PC-9 (cell line): Measurements from ENCODE around the gene MBD5. TPM values are rescaled to one million over a fixed set of nuclear protein-coding genes. Genes with fewer than 3 reads are reported as not detected.

Source experiments
- BruUV-seq: library from RNA; stranded (reverse); fragments of 400-500 nt; replicated peaks from 2 replicates; lab custom pipeline; 2021; lab: Mats Ljungman, UMichigan
- CTCF ChIA-PET: fragments of 300-600 bp; sonication (Branson Sonifier 250); formaldehyde crosslinking; loops from one replicate; lab custom pipeline; 2022; ENCODE audit warnings: antibody characterized with exemption; lab: Charles Lee
- POLR2A ChIA-PET: fragments of 300-600 bp; sonication (Branson Sonifier 250); formaldehyde crosslinking; loops from one replicate; lab custom pipeline; 2022; ENCODE audit warnings: antibody characterized with exemption; ENCODE audit not compliant: unreplicated experiment; lab: Charles Lee
- DNase-seq, 2 experiments: peaks; one replicate each; pipeline versions ENCODE4 v3.0.0 to v3.0.0-alpha.2; 2015 to 2022; ENCODE audit warnings: mixed read lengths in 1 of 2
- H2AFZ ChIP-seq: fragments of 200-600 bp; sonication (generic); 2 replicates; pipeline ENCODE4 v1.8.1; 2017; ENCODE audit warnings: antibody characterized with exemption
- H3F3A ChIP-seq: fragments of 200-600 bp; sonication (generic); 2 replicates; pipeline ENCODE4 v1.8.1; 2017; ENCODE audit warnings: antibody characterized with exemption, mild to moderate bottlenecking, low read depth; ENCODE audit not compliant: insufficient read depth
- H3K27ac ChIP-seq: fragments of 200-600 bp; sonication (generic); 2 replicates; pipeline ENCODE4 v1.6.1; 2016; ENCODE audit warnings: mixed run types
- H3K27me3 ChIP-seq: fragments of 200-600 bp; sonication (generic); 2 replicates; pipeline ENCODE4 v1.6.1; 2016; ENCODE audit warnings: low read depth, mixed run types; ENCODE audit not compliant: insufficient read depth
- H3K36me3 ChIP-seq: fragments of 200-600 bp; sonication (generic); 2 replicates; pipeline ENCODE4 v1.6.1; 2016; ENCODE audit warnings: low read depth, mixed run types
- H3K4me1 ChIP-seq: fragments of 200-600 bp; sonication (generic); replicated peaks from 2 replicates; pipeline ENCODE4 v1.6.1; 2016; ENCODE audit warnings: mixed run types; ENCODE audit not compliant: insufficient read depth
- H3K4me2 ChIP-seq: fragments of 200-600 bp; sonication (generic); 2 replicates; pipeline ENCODE4 v1.6.1; 2017; ENCODE audit warnings: mixed run types
- H3K4me3 ChIP-seq: fragments of 200-600 bp; sonication (generic); 2 replicates; pipeline ENCODE4 v1.6.1; 2016; ENCODE audit warnings: mixed run types
- H3K79me2 ChIP-seq: fragments of 200-600 bp; sonication (generic); 2 replicates; pipeline ENCODE4 v1.6.1; 2017; ENCODE audit warnings: low read depth, mixed run types
- H3K9me2 ChIP-seq: fragments of 200-600 bp; sonication (generic); 2 replicates; pipeline ENCODE4 v1.8.1; 2017; ENCODE audit warnings: mild to moderate bottlenecking; ENCODE audit not compliant: insufficient read depth
- H3K9me3 ChIP-seq: fragments of 200-600 bp; sonication (generic); 2 replicates; pipeline ENCODE4 v1.8.1; 2016; ENCODE audit warnings: low read depth; ENCODE audit not compliant: insufficient read depth
- H4K20me1 ChIP-seq: fragments of 200-600 bp; sonication (generic); 2 replicates; pipeline ENCODE4 v1.8.1; 2017; ENCODE audit not compliant: insufficient read depth
- EZH2 ChIP-seq: fragments of 200-600 bp; sonication (generic); IDR thresholded peaks from 2 replicates; pipeline ENCODE4 v1.8.0; 2017; ENCODE audit warnings: antibody characterized with exemption, low read depth
- intact Hi-C: fragments of 100-400 bp; cut with micrococcal nuclease; formaldehyde crosslinking; loops from one replicate; pipeline ENCODE4 v1.10.0; 2022; ENCODE audit not compliant: unreplicated experiment
- total RNA-seq: library from RNA; stranded (reverse); gene quantifications from 2 replicates; pipeline ENCODE4 v1.2.3, GENCODE V29; 2021
- TF ChIP-seq, protein P1 (sequence below): fragments of 200-600 bp; sonication (generic); conservative IDR thresholded peaks from 2 replicates; pipeline ENCODE4 v1.6.1; 2017; ENCODE audit warnings: mixed run types, antibody characterized with exemption, mild to moderate bottlenecking, moderate library complexity

The MBD5 gene
- total RNA-seq, 1 experiment from 2014 or later: 46.5 TPM

DNA sequence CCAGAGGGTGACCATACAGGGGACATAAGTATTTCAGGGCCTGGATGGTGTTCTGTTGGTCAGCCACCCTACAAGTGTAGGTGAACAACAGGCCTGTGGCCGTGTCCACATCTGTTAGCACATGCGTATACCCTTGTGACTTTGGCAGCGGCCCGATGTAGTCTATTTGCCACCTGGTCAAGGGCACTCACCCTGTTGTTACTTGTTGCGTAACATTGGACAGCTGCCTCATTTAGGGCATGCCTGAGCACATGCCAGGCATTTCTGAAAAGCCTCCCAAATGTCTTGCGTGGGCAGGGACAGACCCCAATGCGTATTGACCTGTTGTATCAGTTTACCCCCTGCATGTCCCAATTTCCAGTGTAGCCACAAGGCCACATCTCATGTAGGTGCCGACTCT, 235.0 kb downstream of the MBD5 start:
- no peaks in the 10 kb centered on the region for H3F3A ChIP-seq
- intact Hi-C loops: no loop called here
- no peaks in the 10 kb centered on the region for H3K9me2 ChIP-seq
- no peak for DNase-seq
- H2AFZ ChIP-seq: no peak overlapping the region
- H3K4me2 ChIP-seq: no peak overlapping the region
- no peaks in the 10 kb centered on the region for H3K9me3 ChIP-seq
- POLR2A ChIA-PET: no interaction called here
- H3K27ac ChIP-seq: no peak overlapping the region
- H4K20me1 ChIP-seq: no peaks in the 10 kb centered on the region
- no peak overlapping the region for H3K4me3 ChIP-seq
- CTCF ChIA-PET: no interaction called here
- H3K27me3 ChIP-seq: no peaks in the 10 kb centered on the region
- no TSS peak for BruUV-seq
- TF ChIP-seq EZH2: no peak
- TF ChIP-seq, protein P1, sequence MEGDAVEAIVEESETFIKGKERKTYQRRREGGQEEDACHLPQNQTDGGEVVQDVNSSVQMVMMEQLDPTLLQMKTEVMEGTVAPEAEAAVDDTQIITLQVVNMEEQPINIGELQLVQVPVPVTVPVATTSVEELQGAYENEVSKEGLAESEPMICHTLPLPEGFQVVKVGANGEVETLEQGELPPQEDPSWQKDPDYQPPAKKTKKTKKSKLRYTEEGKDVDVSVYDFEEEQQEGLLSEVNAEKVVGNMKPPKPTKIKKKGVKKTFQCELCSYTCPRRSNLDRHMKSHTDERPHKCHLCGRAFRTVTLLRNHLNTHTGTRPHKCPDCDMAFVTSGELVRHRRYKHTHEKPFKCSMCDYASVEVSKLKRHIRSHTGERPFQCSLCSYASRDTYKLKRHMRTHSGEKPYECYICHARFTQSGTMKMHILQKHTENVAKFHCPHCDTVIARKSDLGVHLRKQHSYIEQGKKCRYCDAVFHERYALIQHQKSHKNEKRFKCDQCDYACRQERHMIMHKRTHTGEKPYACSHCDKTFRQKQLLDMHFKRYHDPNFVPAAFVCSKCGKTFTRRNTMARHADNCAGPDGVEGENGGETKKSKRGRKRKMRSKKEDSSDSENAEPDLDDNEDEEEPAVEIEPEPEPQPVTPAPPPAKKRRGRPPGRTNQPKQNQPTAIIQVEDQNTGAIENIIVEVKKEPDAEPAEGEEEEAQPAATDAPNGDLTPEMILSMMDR: no peak
- H3K79me2 ChIP-seq: no peaks in the 10 kb centered on the region
- no peaks in the 10 kb centered on the region for H3K36me3 ChIP-seq
- no peaks in the 10 kb centered on the region for H3K4me1 ChIP-seq

DNA sequence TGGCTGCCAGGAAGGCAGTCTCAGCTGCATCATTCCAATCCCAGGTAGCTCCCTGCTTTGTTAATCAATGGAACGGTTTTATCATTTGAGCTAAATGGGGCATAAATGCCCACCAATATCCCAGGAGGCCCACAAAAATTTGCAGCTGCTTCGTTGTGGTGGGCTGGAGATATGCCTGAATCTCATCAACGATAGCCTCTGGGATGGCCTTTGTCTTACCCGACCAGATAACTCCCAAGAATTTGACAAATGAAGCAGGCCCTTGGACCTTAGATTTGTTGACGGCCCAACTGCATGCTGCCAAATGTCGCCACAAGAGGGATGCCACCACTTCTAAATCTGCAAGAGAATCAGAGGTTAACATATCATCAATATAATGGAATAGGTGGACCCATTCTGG, 236.4 kb downstream of the MBD5 start:
- no TSS peak for BruUV-seq
- CTCF ChIA-PET: no interaction called here
- Histone ChIP-seq H3K4me1 (no peaks in the 10 kb centered on the region), H3K27me3 (no peaks in the 10 kb centered on the region), H3K36me3 (no peaks in the 10 kb centered on the region), H4K20me1 (no peaks in the 10 kb centered on the region), H3K9me2 (no peaks in the 10 kb centered on the region), H3K27ac (no peak overlapping the region), H3K4me3 (no peak overlapping the region), H3K9me3 (no peaks in the 10 kb centered on the region), H3K79me2 (no peaks in the 10 kb centered on the region), H3F3A (no peaks in the 10 kb centered on the region), H2AFZ (no peak overlapping the region), H3K4me2 (no peak overlapping the region)
- POLR2A ChIA-PET: no interaction called here
- no peak for DNase-seq
- no peak for TF ChIP-seq EZH2
- TF ChIP-seq, protein P1: no peak
- intact Hi-C loops: no loop called here

DNA sequence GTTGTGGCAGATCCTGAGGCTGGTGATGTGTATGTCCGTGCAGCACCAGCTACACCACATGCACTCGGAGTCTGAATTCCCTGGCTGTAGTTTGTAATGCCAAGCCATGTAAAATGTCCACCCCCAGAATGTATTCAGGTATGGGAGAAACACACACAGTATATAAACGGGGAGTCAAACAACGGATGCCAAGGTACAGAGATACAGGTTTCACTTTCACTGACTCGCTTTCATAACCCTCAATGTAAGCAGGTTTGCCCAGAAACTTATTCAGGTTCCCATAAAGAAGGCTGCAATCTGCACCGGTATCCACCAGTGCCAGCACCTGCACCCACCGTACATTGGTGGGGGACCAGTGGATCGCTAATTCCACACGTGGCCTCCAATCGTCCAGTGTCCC, 237.2 kb downstream of the MBD5 start:
- H3K27me3 ChIP-seq: no peaks in the 10 kb centered on the region
- no peak overlapping the region for H3K4me3 ChIP-seq
- H3K4me1 ChIP-seq: no peaks in the 10 kb centered on the region
- no peak overlapping the region for H3K4me2 ChIP-seq
- intact Hi-C loops: no loop called here
- no peak overlapping the region for H3K27ac ChIP-seq
- H4K20me1 ChIP-seq: no peaks in the 10 kb centered on the region
- POLR2A ChIA-PET: no interaction called here
- no peaks in the 10 kb centered on the region for H3K36me3 ChIP-seq
- H3F3A ChIP-seq: no peaks in the 10 kb centered on the region
- H3K79me2 ChIP-seq: no peaks in the 10 kb centered on the region
- no peak overlapping the region for H2AFZ ChIP-seq
- DNase-seq: no peak
- TF ChIP-seq EZH2: no peak
- H3K9me3 ChIP-seq: no peaks in the 10 kb centered on the region
- CTCF ChIA-PET: no interaction called here
- no peaks in the 10 kb centered on the region for H3K9me2 ChIP-seq
- no TSS peak for BruUV-seq

DNA sequence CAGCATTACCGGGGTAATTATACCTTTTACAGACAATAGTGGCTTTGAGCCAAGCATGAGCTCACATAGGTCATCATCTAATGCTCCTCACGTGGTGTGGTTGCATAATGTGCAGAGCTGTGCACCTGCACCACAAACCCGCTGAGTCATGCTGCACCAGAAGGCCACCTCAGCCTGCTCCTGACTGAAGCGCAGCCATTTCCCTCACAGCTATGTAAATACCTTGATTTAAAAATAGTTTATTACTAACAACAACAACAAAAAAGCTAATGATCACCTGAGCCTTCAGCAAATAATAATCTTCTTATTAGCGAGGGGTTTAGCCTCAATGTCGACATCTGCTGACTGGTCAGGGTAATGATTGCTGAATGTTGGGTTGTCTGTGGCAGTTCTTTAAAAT, 238.8 kb downstream of the MBD5 start:
- no peak overlapping the region for H3K4me3 ChIP-seq
- ChIA-PET POLR2A (no interaction called here), CTCF (no interaction called here)
- no peak overlapping the region for H3K4me2 ChIP-seq
- no peaks in the 10 kb centered on the region for H3K9me2 ChIP-seq
- no peak overlapping the region for H2AFZ ChIP-seq
- no peaks in the 10 kb centered on the region for H3K79me2 ChIP-seq
- H3K27me3 ChIP-seq: no peaks in the 10 kb centered on the region
- no peaks in the 10 kb centered on the region for H3K4me1 ChIP-seq
- TF ChIP-seq, protein P1: no peak
- TF ChIP-seq EZH2: no peak
- H3K27ac ChIP-seq: no peak overlapping the region
- intact Hi-C loops: no loop called here
- H4K20me1 ChIP-seq: no peaks in the 10 kb centered on the region
- BruUV-seq: no TSS peak
- H3K9me3 ChIP-seq: no peaks in the 10 kb centered on the region
- DNase-seq: no peak
- H3F3A ChIP-seq: no peaks in the 10 kb centered on the region
- no peaks in the 10 kb centered on the region for H3K36me3 ChIP-seq
